HepG2 (cell line): ENCODE measurements around the gene LHPP. TPM values are rescaled to one million over a fixed set of nuclear protein-coding genes. Genes with fewer than 3 reads are reported as not detected.

Experiments used
- ASH2L ChIP-seq: fragments of 300-600, 200-600 bp; sonication (generic); IDR thresholded peaks from 2 replicates; pipeline ENCODE4 v1.7.0; 2017; ENCODE audit warnings: low read depth, mild to moderate bottlenecking, moderate library complexity, mixed read lengths, low read length; ENCODE audit not compliant: insufficient read length
- CENPT ChIP-seq: sonication (generic); formaldehyde crosslinking; IDR thresholded peaks from 2 replicates; pipeline ENCODE4 v1.8.0; 2022; ENCODE audit warnings: low read depth, mild to moderate bottlenecking, moderate library complexity, missing genetic modification reagents
- FOXJ3 ChIP-seq: sonication (generic); formaldehyde crosslinking; IDR thresholded peaks from 2 replicates; pipeline ENCODE4 v1.4.0; 2020; ENCODE audit warnings: missing genetic modification reagents, mild to moderate bottlenecking, borderline replicate concordance
- GABPA ChIP-seq, 2 experiments: IDR thresholded peaks; 2 replicates each; pipeline ENCODE4 v1.6.1; 2011 to 2016; ENCODE audit warnings: low read depth in 2 of 2, low read length in 1 of 2, missing biosample characterization in 1 of 2, missing genetic modification characterization in 1 of 2
- LCORL ChIP-seq, 2 experiments: fragments of 450-650 bp in 1 of 2; sonication (generic) in 1 of 2; formaldehyde crosslinking in 1 of 2; IDR thresholded peaks; 2 replicates each; pipeline versions ENCODE4 v1.5.0 to v1.6.1; 2017 to 2020; ENCODE audit warnings: antibody characterized with exemption in 1 of 2, missing genetic modification reagents in 1 of 2
- MBNL3 ChIP-seq: fragments of 250-450 bp; sonication (Bioruptor Pico); conservative IDR thresholded peaks from 2 replicates; pipeline ENCODE4 v1.8.0; 2022; ENCODE audit warnings: mild to moderate bottlenecking, inconsistent platforms
- SIN3B ChIP-seq: fragments of 150-350 bp; IDR thresholded peaks from 2 replicates; pipeline ENCODE4 v1.6.1; 2014; ENCODE audit warnings: low read length
- SP5 ChIP-seq: IDR thresholded peaks from 2 replicates; pipeline ENCODE4 v1.6.1; 2016; ENCODE audit warnings: low read depth, borderline replicate concordance
- TEAD3 ChIP-seq: optimal IDR thresholded peaks from 2 replicates; pipeline ENCODE3; 2016; ENCODE audit warnings: borderline replicate concordance
- U2AF2 ChIP-seq: fragments of 200-400 bp; formaldehyde crosslinking; IDR thresholded peaks from 2 replicates; pipeline ENCODE4 v1.6.1; 2017; ENCODE audit warnings: low read depth, mild to moderate bottlenecking, low read length
- XBP1 ChIP-seq: sonication (generic); formaldehyde crosslinking; IDR thresholded peaks from 2 replicates; pipeline ENCODE4 v1.5.0; 2020; ENCODE audit warnings: missing genetic modification reagents
- ZNF138 ChIP-seq: sonication (generic); formaldehyde crosslinking; IDR thresholded peaks from 2 replicates; pipeline ENCODE4 v1.5.0; 2020; ENCODE audit warnings: mild to moderate bottlenecking, low read depth, missing genetic modification reagents
- ZNF256 ChIP-seq: sonication (generic); formaldehyde crosslinking; conservative IDR thresholded peaks from 2 replicates; pipeline ENCODE4 v1.4.0; 2020; ENCODE audit warnings: missing genetic modification reagents
- ZNF44 ChIP-seq: sonication (generic); formaldehyde crosslinking; IDR thresholded peaks from 2 replicates; pipeline ENCODE4 v1.5.1; 2020; ENCODE audit warnings: mild to moderate bottlenecking, missing genetic modification reagents
- ZNF543 ChIP-seq: sonication (generic); formaldehyde crosslinking; IDR thresholded peaks from 2 replicates; pipeline ENCODE4 v1.4.0; 2020; ENCODE audit warnings: mild to moderate bottlenecking, missing genetic modification reagents
- polyA plus RNA-seq, 8 experiments: library from polyadenylated mRNA; depleted of rRNA in 3 of 8; stranded (reverse) in 7 of 8; unstranded in 1 of 8; fragments of >200 nt; fragmentation: Illumina TruSeq in 4 of 8; extraction: Trizol in 4 of 8; gene quantifications; 2 replicates each; pipeline versions ENCODE4 v1.2.1 to v1.2.3, GENCODE V29; 2011 to 2016; ENCODE audit warnings: low read depth in 4 of 8, missing spikeins in 1 of 8, mixed read lengths in 1 of 8; ENCODE audit not compliant: insufficient read depth in 1 of 8
- total RNA-seq, 5 experiments: library from RNA; depleted of rRNA; stranded (reverse); fragments of >200 nt; fragmentation: Illumina TruSeq; extraction: Trizol; gene quantifications; 2 replicates each; pipeline ENCODE4 v1.2.3, GENCODE V29; 2016; ENCODE audit warnings: low read depth in 1 of 5
- TF ChIP-seq, protein P1 (sequence below): sonication (generic); formaldehyde crosslinking; IDR thresholded peaks from 2 replicates; pipeline ENCODE4 v1.4.0; 2020; ENCODE audit warnings: mild to moderate bottlenecking, missing genetic modification reagents
- TF ChIP-seq, protein P2 (sequence below): sonication (generic); formaldehyde crosslinking; IDR thresholded peaks from 2 replicates; pipeline ENCODE4 v1.8.1; 2023; ENCODE audit warnings: mild to moderate bottlenecking, inconsistent platforms, moderate library complexity, missing genetic modification reagents, borderline replicate concordance
- TF ChIP-seq, protein P3 (sequence below): sonication (generic); formaldehyde crosslinking; IDR thresholded peaks from 2 replicates; pipeline ENCODE4 v1.4.0; 2020; ENCODE audit warnings: missing genetic modification reagents, low read depth, mild to moderate bottlenecking, borderline replicate concordance
- TF ChIP-seq, protein P4 (sequence below): sonication (generic); formaldehyde crosslinking; IDR thresholded peaks from 2 replicates; pipeline ENCODE4 v1.4.0; 2020; ENCODE audit warnings: missing genetic modification reagents, mild to moderate bottlenecking, borderline replicate concordance

Gene LHPP
- total and polyA plus RNA-seq, 2 of the 13 experiments (the other 11 are each of a cell fraction or from before 2014, with no cell fraction given) = 5.2 to 13.1 TPM

DNA sequence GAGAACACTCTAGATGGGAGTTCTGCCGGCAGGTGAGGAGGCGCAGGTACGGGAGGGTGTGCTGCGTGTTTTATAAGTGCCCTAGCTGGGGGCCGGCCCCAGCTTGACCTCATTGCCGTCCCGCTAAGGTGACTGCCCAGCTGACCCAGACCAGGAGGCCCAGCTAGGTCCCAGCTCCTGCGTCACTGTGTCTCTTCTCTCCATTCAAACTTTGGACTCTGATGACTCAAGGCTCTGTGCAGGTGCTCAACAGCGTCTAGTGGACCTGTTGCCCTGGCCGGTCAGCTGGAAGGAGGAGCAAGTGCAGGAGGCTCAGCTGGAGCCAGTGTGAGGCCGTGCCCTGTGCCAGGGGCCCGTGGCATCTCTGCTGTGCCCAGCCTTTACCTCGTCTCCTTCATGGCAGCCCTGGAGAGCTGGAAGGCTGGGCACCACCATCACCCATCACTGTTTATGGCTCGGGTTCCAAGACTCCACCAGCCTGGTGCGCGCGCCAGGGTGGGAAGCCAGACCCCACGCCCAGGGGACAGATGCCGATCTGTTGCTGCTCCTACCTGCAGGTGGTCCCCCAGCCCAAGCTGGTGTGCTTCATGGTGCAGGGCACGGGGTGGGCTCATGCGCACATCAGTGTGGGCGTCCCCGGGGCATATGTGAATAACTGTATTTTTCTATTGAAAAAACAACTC, 14.6 kb downstream of the LHPP start (continued):
- peak; percentile 70 for TF ChIP-seq ASH2L
- TF ChIP-seq LCORL (IDR thresholded peaks at IDR 0.05) = no peak
- peak; percentile 87 for TF ChIP-seq LCORL (CRISPR knock-in tag; IDR thresholded peaks at IDR 0.05)
- TF ChIP-seq SP5 (CRISPR knock-in tag) = 0 out of 2 replicates have a peak, but pooled peaks have one; percentile 14
- no peak for TF ChIP-seq ZNF256 (CRISPR knock-in tag)
- TF ChIP-seq SIN3B = no peak
- TF ChIP-seq, protein P1, sequence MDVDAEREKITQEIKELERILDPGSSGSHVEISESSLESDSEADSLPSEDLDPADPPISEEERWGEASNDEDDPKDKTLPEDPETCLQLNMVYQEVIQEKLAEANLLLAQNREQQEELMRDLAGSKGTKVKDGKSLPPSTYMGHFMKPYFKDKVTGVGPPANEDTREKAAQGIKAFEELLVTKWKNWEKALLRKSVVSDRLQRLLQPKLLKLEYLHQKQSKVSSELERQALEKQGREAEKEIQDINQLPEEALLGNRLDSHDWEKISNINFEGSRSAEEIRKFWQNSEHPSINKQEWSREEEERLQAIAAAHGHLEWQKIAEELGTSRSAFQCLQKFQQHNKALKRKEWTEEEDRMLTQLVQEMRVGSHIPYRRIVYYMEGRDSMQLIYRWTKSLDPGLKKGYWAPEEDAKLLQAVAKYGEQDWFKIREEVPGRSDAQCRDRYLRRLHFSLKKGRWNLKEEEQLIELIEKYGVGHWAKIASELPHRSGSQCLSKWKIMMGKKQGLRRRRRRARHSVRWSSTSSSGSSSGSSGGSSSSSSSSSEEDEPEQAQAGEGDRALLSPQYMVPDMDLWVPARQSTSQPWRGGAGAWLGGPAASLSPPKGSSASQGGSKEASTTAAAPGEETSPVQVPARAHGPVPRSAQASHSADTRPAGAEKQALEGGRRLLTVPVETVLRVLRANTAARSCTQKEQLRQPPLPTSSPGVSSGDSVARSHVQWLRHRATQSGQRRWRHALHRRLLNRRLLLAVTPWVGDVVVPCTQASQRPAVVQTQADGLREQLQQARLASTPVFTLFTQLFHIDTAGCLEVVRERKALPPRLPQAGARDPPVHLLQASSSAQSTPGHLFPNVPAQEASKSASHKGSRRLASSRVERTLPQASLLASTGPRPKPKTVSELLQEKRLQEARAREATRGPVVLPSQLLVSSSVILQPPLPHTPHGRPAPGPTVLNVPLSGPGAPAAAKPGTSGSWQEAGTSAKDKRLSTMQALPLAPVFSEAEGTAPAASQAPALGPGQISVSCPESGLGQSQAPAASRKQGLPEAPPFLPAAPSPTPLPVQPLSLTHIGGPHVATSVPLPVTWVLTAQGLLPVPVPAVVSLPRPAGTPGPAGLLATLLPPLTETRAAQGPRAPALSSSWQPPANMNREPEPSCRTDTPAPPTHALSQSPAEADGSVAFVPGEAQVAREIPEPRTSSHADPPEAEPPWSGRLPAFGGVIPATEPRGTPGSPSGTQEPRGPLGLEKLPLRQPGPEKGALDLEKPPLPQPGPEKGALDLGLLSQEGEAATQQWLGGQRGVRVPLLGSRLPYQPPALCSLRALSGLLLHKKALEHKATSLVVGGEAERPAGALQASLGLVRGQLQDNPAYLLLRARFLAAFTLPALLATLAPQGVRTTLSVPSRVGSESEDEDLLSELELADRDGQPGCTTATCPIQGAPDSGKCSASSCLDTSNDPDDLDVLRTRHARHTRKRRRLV = no peak
- TF ChIP-seq ZNF138 = 0 out of 2 replicates have a peak, but pooled peaks have one; percentile 29
- no peak for TF ChIP-seq MBNL3 (CRISPR knock-in tag)
- no peak for TF ChIP-seq CENPT (CRISPR knock-in tag)
- no peak for TF ChIP-seq XBP1 (CRISPR knock-in tag)
- TF ChIP-seq U2AF2 = no peak
- TF ChIP-seq ZNF44 (CRISPR knock-in tag) = no peak
- TF ChIP-seq FOXJ3 = no peak
- peak; percentile 43 for TF ChIP-seq TEAD3 (CRISPR knock-in tag)
- no peak for TF ChIP-seq ZNF543 (CRISPR knock-in tag)
- TF ChIP-seq, protein P2, sequence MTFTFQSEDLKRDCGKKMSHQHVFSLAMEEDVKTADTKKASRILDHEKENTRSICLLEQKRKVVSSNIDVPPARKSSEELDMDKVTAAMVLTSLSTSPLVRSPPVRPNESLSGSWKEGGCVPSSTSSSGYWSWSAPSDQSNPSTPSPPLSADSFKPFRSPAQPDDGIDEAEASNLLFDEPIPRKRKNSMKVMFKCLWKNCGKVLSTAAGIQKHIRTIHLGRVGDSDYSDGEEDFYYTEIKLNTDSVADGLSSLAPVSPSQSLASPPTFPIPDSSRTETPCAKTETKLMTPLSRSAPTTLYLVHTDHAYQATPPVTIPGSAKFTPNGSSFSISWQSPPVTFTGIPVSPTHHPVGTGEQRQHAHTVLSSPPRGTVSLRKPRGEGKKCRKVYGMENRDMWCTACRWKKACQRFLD (CRISPR knock-in tag) = no peak
- TF ChIP-seq, protein P3, sequence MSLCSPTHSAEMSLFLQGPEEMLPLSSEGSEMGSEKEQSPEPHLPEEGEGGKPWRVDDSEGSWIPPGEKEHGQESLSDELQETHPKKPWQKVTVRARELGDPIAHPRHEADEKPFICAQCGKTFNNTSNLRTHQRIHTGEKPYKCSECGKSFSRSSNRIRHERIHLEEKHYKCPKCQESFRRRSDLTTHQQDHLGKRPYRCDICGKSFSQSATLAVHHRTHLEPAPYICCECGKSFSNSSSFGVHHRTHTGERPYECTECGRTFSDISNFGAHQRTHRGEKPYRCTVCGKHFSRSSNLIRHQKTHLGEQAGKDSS (CRISPR knock-in tag) = no peak
- no peak for TF ChIP-seq GABPA (IDR thresholded peaks at IDR 0.05; ENCODE audit: low read depth, low read length)
- no peak for TF ChIP-seq GABPA (CRISPR knock-in tag; IDR thresholded peaks at IDR 0.05; ENCODE audit: low read depth)
- TF ChIP-seq, protein P4, sequence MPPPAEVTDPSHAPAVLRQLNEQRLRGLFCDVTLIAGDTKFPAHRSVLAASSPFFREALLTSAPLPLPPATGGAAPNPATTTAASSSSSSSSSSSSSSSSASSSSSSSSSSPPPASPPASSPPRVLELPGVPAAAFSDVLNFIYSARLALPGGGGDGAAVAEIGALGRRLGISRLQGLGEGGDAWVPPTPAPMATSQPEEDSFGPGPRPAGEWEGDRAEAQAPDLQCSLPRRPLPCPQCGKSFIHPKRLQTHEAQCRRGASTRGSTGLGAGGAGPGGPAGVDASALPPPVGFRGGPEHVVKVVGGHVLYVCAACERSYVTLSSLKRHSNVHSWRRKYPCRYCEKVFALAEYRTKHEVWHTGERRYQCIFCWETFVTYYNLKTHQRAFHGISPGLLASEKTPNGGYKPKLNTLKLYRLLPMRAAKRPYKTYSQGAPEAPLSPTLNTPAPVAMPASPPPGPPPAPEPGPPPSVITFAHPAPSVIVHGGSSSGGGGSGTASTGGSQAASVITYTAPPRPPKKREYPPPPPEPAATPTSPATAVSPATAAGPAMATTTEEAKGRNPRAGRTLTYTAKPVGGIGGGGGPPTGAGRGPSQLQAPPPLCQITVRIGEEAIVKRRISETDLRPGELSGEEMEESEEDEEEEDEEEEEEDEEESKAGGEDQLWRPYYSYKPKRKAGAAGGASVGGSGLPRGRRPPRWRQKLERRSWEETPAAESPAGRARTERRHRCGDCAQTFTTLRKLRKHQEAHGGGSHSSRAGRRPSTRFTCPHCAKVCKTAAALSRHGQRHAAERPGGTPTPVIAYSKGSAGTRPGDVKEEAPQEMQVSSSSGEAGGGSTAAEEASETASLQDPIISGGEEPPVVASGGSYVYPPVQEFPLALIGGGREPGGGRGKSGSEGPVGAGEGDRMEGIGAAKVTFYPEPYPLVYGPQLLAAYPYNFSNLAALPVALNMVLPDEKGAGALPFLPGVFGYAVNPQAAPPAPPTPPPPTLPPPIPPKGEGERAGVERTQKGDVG (CRISPR knock-in tag) = no peak
